OCI-LY3 (cell line): ENCODE results near the gene RAPGEF5.

Source experiments
- H2AFZ ChIP-seq: fragments of 200-600, 300-600 bp; shearing (Covaris generic); 2 replicates; pipeline ENCODE4 v1.6.0; 2014; ENCODE audit warnings: antibody characterized with exemption, low read depth, low read length
- H3K27ac ChIP-seq: fragments of 200-600, 300-600 bp; sonication (generic); 2 replicates; pipeline ENCODE4 v1.5.1; 2014; ENCODE audit warnings: mild to moderate bottlenecking, low read length, moderate library complexity, mixed read lengths
- H3K27me3 ChIP-seq: fragments of 200-600, 300-600 bp; sonication (generic); 2 replicates; pipeline ENCODE4 v1.6.1; 2014; ENCODE audit warnings: low read depth, low read length, mixed read lengths
- H3K36me3 ChIP-seq: fragments of 200-600, 300-600 bp; sonication (generic); replicated peaks from 2 replicates; pipeline ENCODE3; 2014; ENCODE audit warnings: low read depth, low read length, mixed read lengths
- H3K4me1 ChIP-seq: fragments of 300-600, 200-600 bp; sonication (generic); 2 replicates; pipeline ENCODE4 v1.6.1; 2014; ENCODE audit warnings: low read length, mixed read lengths
- H3K4me2 ChIP-seq: fragments of 200-600, 300-600 bp; sonication (generic); 2 replicates; pipeline ENCODE4 v1.6.1; 2014; ENCODE audit warnings: low read length, mixed read lengths
- H3K4me3 ChIP-seq: fragments of 300-600, 200-600 bp; sonication (generic); 2 replicates; pipeline ENCODE4 v1.5.1; 2014; ENCODE audit warnings: antibody characterized with exemption, mild to moderate bottlenecking, low read length, moderate library complexity
- H3K79me2 ChIP-seq: fragments of 300-600, 200-600 bp; shearing (Covaris generic); 2 replicates; pipeline ENCODE4 v1.6.1; 2014; ENCODE audit warnings: mild to moderate bottlenecking, low read length, mixed read lengths
- H3K9ac ChIP-seq: fragments of 300-600, 200-600 bp; shearing (Covaris generic); 2 replicates; pipeline ENCODE4 v1.6.0; 2014; ENCODE audit warnings: mild to moderate bottlenecking, low read length, moderate library complexity
- H3K9me3 ChIP-seq: fragments of 200-600, 300-600 bp; shearing (Covaris generic); 2 replicates; pipeline ENCODE4 v1.6.1; 2014; ENCODE audit warnings: low read length, mixed read lengths; ENCODE audit not compliant: insufficient read depth
- H4K20me1 ChIP-seq: fragments of 200-600, 300-600 bp; sonication (generic); 2 replicates; pipeline ENCODE4 v1.6.1; 2016; ENCODE audit warnings: low read length, mixed read lengths; ENCODE audit not compliant: insufficient read depth
- EZH2phosphoT487 ChIP-seq: fragments of 200-600 bp; shearing (Covaris generic); IDR thresholded peaks from 2 replicates; pipeline ENCODE4 v1.6.1; 2018; ENCODE audit warnings: antibody characterized with exemption, mixed run types, low read depth
- TF ChIP-seq, protein P1 (sequence below): fragments of 200-600, 300-600 bp; sonication (generic); IDR thresholded peaks from 2 replicates; pipeline ENCODE4 v1.5.1; 2014; ENCODE audit warnings: antibody characterized with exemption, low read length, low read depth

RAPGEF5 gene

DNA sequence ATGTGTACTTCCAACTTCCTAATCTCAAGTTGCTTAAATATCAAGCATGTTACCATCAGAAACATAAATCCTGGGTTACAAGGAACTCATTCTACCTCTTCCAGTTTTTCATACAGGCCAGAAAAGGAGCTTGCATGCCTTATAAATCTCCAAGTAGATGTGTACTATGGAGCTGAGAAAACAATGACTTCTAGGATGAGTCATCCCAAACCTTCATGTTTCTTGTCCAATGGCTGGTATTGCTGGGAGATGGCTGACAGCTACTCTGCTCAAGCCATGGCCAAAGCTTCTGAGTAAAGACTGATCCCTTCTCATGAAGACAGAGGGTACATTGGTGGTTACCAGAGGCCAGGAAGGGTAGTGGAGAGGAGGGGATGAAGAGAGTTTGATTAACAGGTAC is 8.6 kb downstream of the RAPGEF5 start:
- Histone ChIP-seq H3K36me3 (no peaks in the 10 kb centered on the region), H3K4me1 (no peaks in the 10 kb centered on the region), H4K20me1 (no peaks in the 10 kb centered on the region), H3K4me3 (no peak overlapping the region), H3K4me2 (no peak overlapping the region), H2AFZ (no peak overlapping the region), H3K79me2 (no peaks in the 10 kb centered on the region), H3K9ac (no peak overlapping the region), H3K27me3 (no peaks in the 10 kb centered on the region), H3K9me3 (no peaks in the 10 kb centered on the region), H3K27ac (no peak overlapping the region)
- TF ChIP-seq, protein P1, sequence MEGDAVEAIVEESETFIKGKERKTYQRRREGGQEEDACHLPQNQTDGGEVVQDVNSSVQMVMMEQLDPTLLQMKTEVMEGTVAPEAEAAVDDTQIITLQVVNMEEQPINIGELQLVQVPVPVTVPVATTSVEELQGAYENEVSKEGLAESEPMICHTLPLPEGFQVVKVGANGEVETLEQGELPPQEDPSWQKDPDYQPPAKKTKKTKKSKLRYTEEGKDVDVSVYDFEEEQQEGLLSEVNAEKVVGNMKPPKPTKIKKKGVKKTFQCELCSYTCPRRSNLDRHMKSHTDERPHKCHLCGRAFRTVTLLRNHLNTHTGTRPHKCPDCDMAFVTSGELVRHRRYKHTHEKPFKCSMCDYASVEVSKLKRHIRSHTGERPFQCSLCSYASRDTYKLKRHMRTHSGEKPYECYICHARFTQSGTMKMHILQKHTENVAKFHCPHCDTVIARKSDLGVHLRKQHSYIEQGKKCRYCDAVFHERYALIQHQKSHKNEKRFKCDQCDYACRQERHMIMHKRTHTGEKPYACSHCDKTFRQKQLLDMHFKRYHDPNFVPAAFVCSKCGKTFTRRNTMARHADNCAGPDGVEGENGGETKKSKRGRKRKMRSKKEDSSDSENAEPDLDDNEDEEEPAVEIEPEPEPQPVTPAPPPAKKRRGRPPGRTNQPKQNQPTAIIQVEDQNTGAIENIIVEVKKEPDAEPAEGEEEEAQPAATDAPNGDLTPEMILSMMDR = no peak
- no peak for TF ChIP-seq EZH2phosphoT487

DNA sequence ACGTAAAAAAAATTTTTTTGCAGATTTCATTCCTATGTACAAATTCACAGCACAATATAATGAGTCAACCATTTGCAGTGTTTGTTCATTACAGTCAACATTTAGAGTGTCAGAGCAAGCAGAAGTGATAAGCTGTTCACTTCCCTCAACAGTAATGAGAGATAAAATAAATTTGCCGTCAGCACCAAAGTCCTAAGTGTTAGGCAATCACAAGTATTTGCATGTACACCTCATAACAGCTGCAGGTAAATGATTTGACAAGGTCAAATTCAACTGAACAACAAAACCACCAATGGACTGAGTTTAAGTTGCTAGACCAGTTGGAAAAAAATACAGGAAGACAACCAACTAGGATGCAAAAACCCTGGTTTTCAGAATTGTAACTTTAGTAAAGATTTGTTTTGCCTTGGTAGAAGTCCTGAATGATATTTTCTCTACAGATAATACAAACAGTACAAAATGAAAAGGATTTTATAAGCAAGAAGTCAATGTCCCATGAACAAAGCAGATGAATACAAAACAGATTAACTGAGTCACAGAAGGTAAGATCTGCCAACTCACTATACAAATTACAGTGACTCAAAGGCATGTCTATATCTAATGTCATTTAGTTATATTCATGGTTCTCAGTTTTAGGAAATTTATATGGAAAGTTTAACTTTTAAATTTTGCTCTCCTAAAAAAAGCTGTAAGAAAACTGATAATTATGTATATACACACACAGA is 10.4 kb downstream of the RAPGEF5 start:
- no peaks in the 10 kb centered on the region for H3K36me3 ChIP-seq
- H3K27ac ChIP-seq = no peak overlapping the region
- no peak overlapping the region for H3K9ac ChIP-seq
- H2AFZ ChIP-seq = no peak overlapping the region
- H3K4me1 ChIP-seq = no peaks in the 10 kb centered on the region
- no peak overlapping the region for H3K4me2 ChIP-seq
- no peak for TF ChIP-seq EZH2phosphoT487
- TF ChIP-seq, protein P1 = no peak
- no peak overlapping the region for H3K4me3 ChIP-seq
- H3K27me3 ChIP-seq = no peaks in the 10 kb centered on the region
- no peaks in the 10 kb centered on the region for H3K79me2 ChIP-seq
- no peaks in the 10 kb centered on the region for H4K20me1 ChIP-seq
- no peaks in the 10 kb centered on the region for H3K9me3 ChIP-seq

DNA sequence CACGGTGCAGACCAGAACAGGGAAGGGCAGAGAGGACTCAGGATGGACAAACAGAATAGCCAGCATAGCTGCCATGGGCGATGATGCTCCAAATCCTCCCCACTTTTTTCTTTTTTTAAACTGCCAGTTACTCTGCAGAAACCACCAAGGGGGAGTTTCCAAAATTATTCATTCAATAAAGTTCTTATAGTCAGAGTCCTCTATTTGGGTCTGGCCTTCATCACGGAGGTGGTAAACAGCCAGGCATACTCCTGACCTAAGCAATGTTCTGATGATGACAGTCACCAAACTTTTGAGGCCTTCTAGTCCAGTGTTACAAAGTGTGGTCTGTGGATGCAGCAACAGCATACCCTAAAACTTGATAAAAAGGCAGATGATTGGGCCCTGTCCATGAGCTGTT is 12.3 kb downstream of the RAPGEF5 start:
- no peaks in the 10 kb centered on the region for H4K20me1 ChIP-seq
- no peak overlapping the region for H3K4me3 ChIP-seq
- H3K9me3 ChIP-seq = no peaks in the 10 kb centered on the region
- H3K9ac ChIP-seq = no peak overlapping the region
- H3K79me2 ChIP-seq = no peaks in the 10 kb centered on the region
- H3K27ac ChIP-seq = no peak overlapping the region
- no peaks in the 10 kb centered on the region for H3K27me3 ChIP-seq
- H3K36me3 ChIP-seq = no peaks in the 10 kb centered on the region
- H2AFZ ChIP-seq = no peak overlapping the region
- H3K4me1 ChIP-seq = no peaks in the 10 kb centered on the region; the same call in 1 of the 2 replicates
- no peak overlapping the region for H3K4me2 ChIP-seq
- TF ChIP-seq, protein P1 = no peak
- no peak for TF ChIP-seq EZH2phosphoT487

DNA sequence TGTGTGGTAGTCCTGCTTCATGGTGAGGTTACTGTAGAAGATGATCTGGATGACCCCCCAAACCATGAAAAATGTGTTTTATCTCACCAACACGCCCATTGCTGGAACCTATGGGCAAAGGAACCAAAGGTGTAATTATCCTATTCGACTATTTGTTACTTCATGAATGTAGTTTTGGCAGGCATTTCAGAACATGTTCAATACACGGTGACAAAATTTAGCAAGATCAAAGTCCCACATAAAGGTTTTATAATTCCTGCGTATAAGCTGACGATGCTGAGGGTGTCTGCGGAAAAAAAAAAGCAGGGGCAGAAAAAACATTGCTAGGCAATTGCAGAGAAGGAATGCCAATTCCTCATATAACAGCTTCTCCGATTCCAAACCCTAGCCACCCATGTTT is 13.3 kb downstream of the RAPGEF5 start:
- Histone ChIP-seq H3K4me1 (no peaks in the 10 kb centered on the region; the same call in 1 of the 2 replicates), H3K9ac (no peak overlapping the region), H3K4me2 (no peak overlapping the region), H3K36me3 (no peaks in the 10 kb centered on the region), H3K27me3 (no peaks in the 10 kb centered on the region), H2AFZ (no peak overlapping the region), H3K9me3 (no peaks in the 10 kb centered on the region), H3K27ac (no peak overlapping the region), H4K20me1 (no peaks in the 10 kb centered on the region), H3K4me3 (no peak overlapping the region), H3K79me2 (no peaks in the 10 kb centered on the region)
- no peak for TF ChIP-seq EZH2phosphoT487
- TF ChIP-seq, protein P1 = no peak
